Measurements from ENCODE around the gene SCAANT1.

Gene SCAANT1

GRCh38 chr3:63864008-63864964 is 47.9 kb downstream of the SCAANT1 start:
- no peak for TF ChIP-seq CTCF (IDR thresholded peaks at IDR 0.05; ENCODE audit: insufficient read depth, low read depth, low read length, missing control alignments)
- H3K4me3 ChIP-seq (ENCODE audit: low read depth, low read length): peak overlapping the region; percentile 90
- DNase-seq (ENCODE audit: low read depth): peak; percentile 50

- no peak for TF ChIP-seq CTCF (IDR thresholded peaks at IDR 0.05; ENCODE audit: insufficient read depth, low read depth, low read length, missing control alignments)
- peak; percentile 76 for DNase-seq (ENCODE audit: low read depth)
Measured at GRCh38 chr3:63863150-63864007, 48.8 kb downstream of the SCAANT1 start, which contains the start of the genes ATXN7 and THOC7. TSS of gene ATXN7 (plus strand) at chr3:63863867. CDS start at chr3:63912599, 48,732 bp downstream. TSS of gene THOC7 (minus strand) at chr3:63863805. CDS start at chr3:63863790, 15 bp downstream.

GRCh38 chr3:63862804-63863149 is 49.4 kb downstream of the SCAANT1 start:
- peak overlapping the region; percentile 83 for H3K4me3 ChIP-seq (ENCODE audit: low read depth, low read length)
- TF ChIP-seq CTCF (IDR thresholded peaks at IDR 0.05; ENCODE audit: insufficient read depth, low read depth, low read length, missing control alignments): no peak
- DNase-seq (ENCODE audit: low read depth): peak; percentile 27

More at GRCh38 chr3:63863150-63864007, 48.8 kb downstream of the SCAANT1 start, which contains the start of the genes ATXN7 and THOC7:
- H3K4me3 ChIP-seq (ENCODE audit: low read depth, low read length): peak within 1 kb of the TSS; percentile 90
